ENCODE data around the gene CCRL2.
"Not testable (repeated sequence)": the region's sequence is repeated elsewhere in the genome, so short reads cannot be mapped to it uniquely, and the experiment has no call there.

The CCRL2 gene

GRCh38 chr3:46405301-46406019 is 1.6 kb upstream of the CCRL2 start:
- no peak for DNase-seq

- no peak for DNase-seq
Measured at GRCh38 chr3:46406443-46406787, 644 bp upstream of the CCRL2 start.

- no peak for DNase-seq
Measured at GRCh38 chr3:46407970-46408369, 911 bp downstream of the CCRL2 start.

- DNase-seq, result no peak
Measured at GRCh38 chr3:46408853-46409252, 1.8 kb downstream of the CCRL2 start.

GRCh38 chr3:46409739-46410489 is 2.9 kb downstream of the CCRL2 start:
- no peak for DNase-seq

- no peak for DNase-seq
Measured at GRCh38 chr3:46410669-46411068, 3.6 kb downstream of the CCRL2 start.

GRCh38 chr3:46411271-46411670 is 4.2 kb downstream of the CCRL2 start:
- no peak for DNase-seq

- no peak for DNase-seq
Measured at GRCh38 chr3:46412786-46413298, 5.8 kb downstream of the CCRL2 start.

- no peak for DNase-seq
Measured at GRCh38 chr3:46413951-46414350, 6.9 kb downstream of the CCRL2 start.

GRCh38 chr3:46414739-46415138 is 7.7 kb downstream of the CCRL2 start:
- no peak for DNase-seq

GRCh38 chr3:46416125-46416810 is 9.2 kb downstream of the CCRL2 start:
- DNase-seq, result no peak

- DNase-seq, result no peak
Measured at GRCh38 chr3:46416811-46417510, 9.9 kb downstream of the CCRL2 start.

- no peak for DNase-seq
Measured at GRCh38 chr3:46417841-46418611, 11.0 kb downstream of the CCRL2 start.

GRCh38 chr3:46419816-46420215 is 12.8 kb downstream of the CCRL2 start:
- no peak for DNase-seq

GRCh38 chr3:46420931-46421330 is 13.9 kb downstream of the CCRL2 start:
- no peak for DNase-seq

GRCh38 chr3:46422617-46423016 is 15.6 kb downstream of the CCRL2 start:
- DNase-seq, result no peak

GRCh38 chr3:46423588-46423987 is 16.5 kb downstream of the CCRL2 start:
- DNase-seq, result no peak

- not testable (repeated sequence) for DNase-seq
Measured at GRCh38 chr3:46426476-46426875, 19.4 kb downstream of the CCRL2 start.

GRCh38 chr3:46427404-46427803 is 20.3 kb downstream of the CCRL2 start:
- not testable (repeated sequence) for DNase-seq

- DNase-seq, result no peak
Measured at GRCh38 chr3:46427916-46428833, 21.1 kb downstream of the CCRL2 start.

- no peak for DNase-seq
Measured at GRCh38 chr3:46429250-46429649, 22.2 kb downstream of the CCRL2 start.

All from midbrain (tissue), 1 donor.